Prostate gland (tissue), 2 donors: ENCODE data around the gene UBL7. TPM values are rescaled to one million over a fixed set of nuclear protein-coding genes. Genes with fewer than 3 reads are reported as not detected.
"Not testable (repeated sequence)": the region's sequence is repeated elsewhere in the genome, so short reads cannot be mapped to it uniquely, and the experiment has no call there.

Experiments used
- DNase-seq: peaks from one replicate; pipeline ENCODE4 v3.0.0-alpha.2; 2019; ENCODE audit warnings: low spot score
- H3K27ac ChIP-seq, 2 donors: fragments of 200-600 bp; sonication (generic); 2 replicates each; pipeline ENCODE4 v1.5.1; 2017 to 2019
- H3K27me3 ChIP-seq: fragments of 200-600 bp; sonication (generic); replicated peaks from 2 replicates; pipeline ENCODE4 v1.5.1; 2019; ENCODE audit not compliant: insufficient read depth
- H3K36me3 ChIP-seq, 2 donors: fragments of 200-600 bp; sonication (generic); 1 replicate in 1 of 2; 2 replicates in 1 of 2; pipeline versions ENCODE4 v1.5.1 to v1.8.1; 2017 to 2019
- H3K4me1 ChIP-seq: fragments of 200-600 bp; sonication (generic); replicated peaks from 2 replicates; pipeline ENCODE4 v1.5.1; 2019
- H3K4me3 ChIP-seq, 2 donors: fragments of 200-600 bp; sonication (generic); 2 replicates each; pipeline ENCODE4 v1.5.1; 2017 to 2019
- H3K9me3 ChIP-seq: fragments of 200-600 bp; sonication (generic); 2 replicates; pipeline ENCODE4 v1.5.1; 2017
- POLR2A ChIP-seq: fragments of 450-650 bp; IDR thresholded peaks from one replicate; pipeline ENCODE4 v1.6.1; 2016; ENCODE audit warnings: antibody characterized with exemption, mild to moderate bottlenecking
- POLR2AphosphoS5 ChIP-seq: sonication (generic); formaldehyde crosslinking; IDR thresholded peaks from one replicate; pipeline ENCODE4 v1.6.1; 2017; ENCODE audit warnings: antibody characterized with exemption
- WGBS: methylation state at CpG from one replicate; pipeline ENCODE4 v1.1.5; 2018; 5-methylcytosine and 5-hydroxymethylcytosine counted together
- intact Hi-C: fragments of 100-400 bp; cut with DNase I; formaldehyde crosslinking; loops from one replicate; pipeline ENCODE4 v1.14.2; 2022
- total RNA-seq, 2 donors: library from RNA; depleted of rRNA; stranded (reverse); fragments of >200 nt; gene quantifications; one replicate each; pipeline ENCODE4 v1.1.0, GENCODE V29; 2016
- TF ChIP-seq, protein P1 (sequence below), 4 experiments: fragments of 200-600 bp in 2 of 4; fragments of 450-650 bp in 2 of 4; sonication (generic) in 2 of 4; IDR thresholded peaks; 1 replicate in 3 of 4; 2 replicates in 1 of 4; pipeline ENCODE4 v1.5.1; 2016 to 2019; ENCODE audit warnings: antibody characterized with exemption in 4 of 4, mild to moderate bottlenecking in 2 of 4, moderate library complexity in 2 of 4

The UBL7 gene
- total RNA-seq, 2 donors from 2014 or later, result 83.1 to 85.2 TPM

DNA sequence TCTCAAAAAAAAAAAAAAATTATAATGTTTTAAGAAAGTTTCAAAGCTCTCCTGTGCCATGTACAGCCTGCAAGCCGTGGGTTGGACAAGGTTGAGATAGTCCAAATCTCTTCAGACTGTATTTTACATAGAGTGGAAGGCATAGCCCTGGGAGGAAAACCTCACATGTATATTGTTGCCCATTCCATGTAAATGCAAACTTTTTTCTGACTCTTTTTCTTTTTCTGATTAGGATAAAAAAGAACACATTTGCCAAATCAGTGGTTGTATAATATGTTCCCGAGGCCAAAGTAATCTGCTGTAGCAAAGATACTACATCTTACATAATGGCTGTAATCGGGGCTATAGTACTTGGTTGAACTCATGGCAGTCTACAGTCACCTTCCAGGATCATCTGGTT lies 35.7 kb upstream of the UBL7 start:
- H3K36me3 ChIP-seq, result no peaks in the 10 kb centered on the region
- H3K27me3 ChIP-seq, result no peaks in the 10 kb centered on the region
- H3K27ac ChIP-seq, result no peak overlapping the region
- no peak for DNase-seq
- intact Hi-C loops, result no loop called here
- H3K9me3 ChIP-seq, result no peaks in the 10 kb centered on the region
- no peak overlapping the region for H3K4me3 ChIP-seq
- WGBS, result 93% methylated on average over 3 of the region's 3 CpGs
- no peaks in the 10 kb centered on the region for H3K4me1 ChIP-seq
- TF ChIP-seq POLR2AphosphoS5 (no peak), POLR2A (no peak)
- TF ChIP-seq, protein P1, sequence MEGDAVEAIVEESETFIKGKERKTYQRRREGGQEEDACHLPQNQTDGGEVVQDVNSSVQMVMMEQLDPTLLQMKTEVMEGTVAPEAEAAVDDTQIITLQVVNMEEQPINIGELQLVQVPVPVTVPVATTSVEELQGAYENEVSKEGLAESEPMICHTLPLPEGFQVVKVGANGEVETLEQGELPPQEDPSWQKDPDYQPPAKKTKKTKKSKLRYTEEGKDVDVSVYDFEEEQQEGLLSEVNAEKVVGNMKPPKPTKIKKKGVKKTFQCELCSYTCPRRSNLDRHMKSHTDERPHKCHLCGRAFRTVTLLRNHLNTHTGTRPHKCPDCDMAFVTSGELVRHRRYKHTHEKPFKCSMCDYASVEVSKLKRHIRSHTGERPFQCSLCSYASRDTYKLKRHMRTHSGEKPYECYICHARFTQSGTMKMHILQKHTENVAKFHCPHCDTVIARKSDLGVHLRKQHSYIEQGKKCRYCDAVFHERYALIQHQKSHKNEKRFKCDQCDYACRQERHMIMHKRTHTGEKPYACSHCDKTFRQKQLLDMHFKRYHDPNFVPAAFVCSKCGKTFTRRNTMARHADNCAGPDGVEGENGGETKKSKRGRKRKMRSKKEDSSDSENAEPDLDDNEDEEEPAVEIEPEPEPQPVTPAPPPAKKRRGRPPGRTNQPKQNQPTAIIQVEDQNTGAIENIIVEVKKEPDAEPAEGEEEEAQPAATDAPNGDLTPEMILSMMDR (IDR thresholded peaks at IDR 0.05), result no peak

DNA sequence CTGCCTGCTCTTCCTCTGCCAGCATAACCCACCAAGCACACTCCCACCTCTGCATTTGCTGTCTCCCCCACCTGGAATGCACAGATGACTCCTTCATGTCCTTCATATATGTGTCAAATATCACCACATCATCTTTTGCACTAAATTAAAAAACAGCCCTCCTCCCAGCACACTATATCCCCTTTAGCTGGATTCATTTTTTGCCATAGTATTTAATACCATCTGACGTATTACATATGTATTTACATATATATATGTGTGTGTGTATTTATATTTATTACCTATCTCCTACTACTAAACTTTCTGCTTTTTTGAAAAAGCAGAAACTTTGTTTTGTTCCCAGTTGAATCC lies 29.4 kb upstream of the UBL7 start:
- intact Hi-C loops, result no loop called here
- no peaks in the 10 kb centered on the region for H3K9me3 ChIP-seq
- no peak overlapping the region for H3K4me3 ChIP-seq
- no peak for DNase-seq
- 93% methylated on average over 1 of the region's 1 CpG for WGBS
- H3K27ac ChIP-seq, result no peak overlapping the region
- TF ChIP-seq, protein P1 (IDR thresholded peaks at IDR 0.05), result no peak
- TF ChIP-seq POLR2AphosphoS5 (no peak), POLR2A (no peak)
- no peaks in the 10 kb centered on the region for H3K27me3 ChIP-seq
- no peaks in the 10 kb centered on the region for H3K36me3 ChIP-seq
- no peaks in the 10 kb centered on the region for H3K4me1 ChIP-seq

DNA sequence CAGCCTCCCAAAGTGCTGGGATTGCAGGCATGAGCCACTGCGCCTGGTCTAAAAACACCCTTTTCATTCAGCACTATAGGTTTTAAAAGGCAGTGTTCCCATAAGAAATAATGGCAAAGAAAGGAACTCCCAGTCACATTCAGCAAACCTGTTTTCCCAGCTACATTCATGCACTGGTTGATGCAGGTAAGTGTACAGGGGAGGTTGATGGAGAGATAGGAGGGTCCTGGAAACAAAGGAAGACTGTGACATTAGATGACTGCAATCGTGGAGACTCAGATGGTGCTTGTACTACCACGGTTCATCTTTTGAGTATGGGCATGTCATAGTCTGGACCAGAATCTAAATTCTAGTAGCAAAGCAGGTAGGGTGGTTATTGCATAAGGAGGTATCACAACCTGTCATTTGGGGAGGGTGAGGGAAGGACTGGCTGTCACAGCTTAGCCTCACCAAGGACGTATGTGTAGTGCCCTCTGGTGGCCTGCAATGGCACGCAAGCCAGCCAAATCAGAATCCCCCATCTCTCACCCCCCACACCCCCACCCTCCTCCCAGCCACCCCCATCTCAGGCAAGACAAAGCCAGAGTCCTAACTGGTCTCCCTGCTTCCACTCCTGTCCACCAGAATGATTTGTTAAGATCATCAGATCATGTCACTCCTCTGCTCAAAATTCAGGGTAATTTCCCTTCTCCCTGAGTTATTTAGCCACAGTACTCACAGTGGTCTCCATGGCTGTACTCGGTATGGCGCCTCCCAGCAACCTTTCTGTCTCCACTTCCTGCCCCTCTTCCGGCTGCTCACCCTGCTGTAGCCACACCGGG lies 28.8 kb upstream of the UBL7 start:
- intact Hi-C loops, result loop anchor here (5.0 kb wide), 1 partner anchor 117 kb away; no protein-coding TSS in a partner anchor
- peak; percentile 31 for DNase-seq
- Histone ChIP-seq H3K4me1 (no peaks in the 10 kb centered on the region), H3K27ac (no peak overlapping the region), H3K36me3 (no peaks in the 10 kb centered on the region), H3K27me3 (no peaks in the 10 kb centered on the region), H3K4me3 (no peak overlapping the region), H3K9me3 (no peaks in the 10 kb centered on the region)
- TF ChIP-seq, protein P1 (IDR thresholded peaks at IDR 0.05), result peak in 3 of 4 experiments; percentile 40 to 61 (median 43)
- TF ChIP-seq POLR2AphosphoS5 (no peak), POLR2A (no peak)
- WGBS, result 31% methylated on average over 9 of the region's 9 CpGs

DNA sequence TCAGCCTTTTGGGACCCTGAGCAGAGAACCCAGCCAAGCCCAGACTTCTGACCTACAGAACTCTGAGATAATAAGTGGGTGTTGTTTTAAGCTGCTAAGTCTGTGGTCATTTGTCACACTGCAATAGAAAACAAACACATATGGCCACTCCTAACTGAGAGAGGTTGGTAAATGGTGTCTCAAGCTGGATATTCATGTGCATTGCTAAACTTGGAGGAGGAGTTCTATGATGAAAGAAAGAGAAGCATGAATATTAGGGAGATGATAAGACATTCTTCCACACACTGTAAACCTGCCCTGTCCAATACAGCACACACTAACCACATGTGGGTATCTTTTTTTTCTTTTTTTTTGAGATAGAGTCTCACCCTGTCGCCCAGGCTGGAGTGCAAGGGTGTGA lies 27.8 kb upstream of the UBL7 start:
- Histone ChIP-seq H3K27me3 (no peaks in the 10 kb centered on the region), H3K4me3 (no peak overlapping the region), H3K4me1 (no peaks in the 10 kb centered on the region), H3K27ac (no peak overlapping the region), H3K9me3 (no peaks in the 10 kb centered on the region), H3K36me3 (no peaks in the 10 kb centered on the region)
- intact Hi-C loops, result loop anchor here (5.0 kb wide), 1 partner anchor 116 kb away; no protein-coding TSS in a partner anchor
- TF ChIP-seq POLR2A, result no peak
- no peak for TF ChIP-seq POLR2AphosphoS5
- TF ChIP-seq, protein P1 (IDR thresholded peaks at IDR 0.05), result no peak
- DNase-seq, result no peak
- WGBS, result 92% methylated on average over 1 of the region's 1 CpG

DNA sequence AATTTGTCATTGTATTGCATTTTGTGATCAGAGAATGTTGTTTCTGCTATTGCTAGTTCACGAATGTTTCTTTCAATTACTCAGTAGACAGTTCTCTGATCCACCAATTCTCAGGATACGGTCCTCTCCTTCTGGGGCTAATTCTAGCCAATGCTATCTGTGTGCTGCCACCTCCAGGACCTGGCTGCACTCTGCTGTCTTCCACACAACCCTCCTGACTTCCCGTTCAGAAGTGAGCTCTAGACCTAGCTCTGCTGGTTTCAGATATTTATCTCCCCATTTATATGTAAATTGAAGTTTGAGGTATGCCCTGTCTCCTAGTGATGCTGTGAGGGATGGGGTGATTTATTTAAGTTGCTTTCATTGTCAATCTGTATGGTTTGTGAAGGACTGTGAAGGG lies 21.7 kb upstream of the UBL7 start:
- DNase-seq, result no peak
- H3K4me3 ChIP-seq, result no peak overlapping the region
- intact Hi-C loops, result no loop called here
- WGBS, result 59% methylated on average over 3 of the region's 3 CpGs
- H3K4me1 ChIP-seq, result no peaks in the 10 kb centered on the region
- H3K27ac ChIP-seq, result no peak overlapping the region
- no peak for TF ChIP-seq POLR2A
- no peak for TF ChIP-seq POLR2AphosphoS5
- TF ChIP-seq, protein P1 (IDR thresholded peaks at IDR 0.05), result no peak
- H3K27me3 ChIP-seq, result no peaks in the 10 kb centered on the region
- H3K9me3 ChIP-seq, result no peaks in the 10 kb centered on the region
- H3K36me3 ChIP-seq, result no peaks in the 10 kb centered on the region

DNA sequence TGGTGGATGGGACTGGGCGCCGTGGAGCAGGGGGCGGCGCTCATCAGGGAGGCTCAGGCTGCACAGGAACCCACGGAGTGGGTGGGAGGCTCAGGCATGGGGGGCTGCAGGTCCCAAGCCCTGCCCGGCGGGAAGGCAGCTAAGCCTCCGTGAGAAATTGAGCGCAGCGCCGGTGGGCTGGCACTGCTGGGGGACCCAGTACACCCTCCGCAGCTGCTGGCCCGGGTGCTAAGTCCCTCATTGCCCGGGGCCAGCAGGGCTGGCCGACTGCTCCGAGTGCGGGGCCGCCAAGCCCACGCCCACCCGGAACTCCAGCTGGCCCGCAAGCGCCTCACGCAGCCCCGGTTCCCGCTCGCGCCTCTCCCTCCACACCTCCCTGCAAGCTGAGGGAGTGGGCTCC lies 19.4 kb upstream of the UBL7 start:
- H3K9me3 ChIP-seq, H3K36me3 ChIP-seq, intact Hi-C loops, DNase-seq, H3K27ac ChIP-seq, H3K4me3 ChIP-seq, H3K4me1 ChIP-seq, H3K27me3 ChIP-seq: not testable (repeated sequence)
- WGBS, result 97% methylated on average over 27 of the region's 27 CpGs

DNA sequence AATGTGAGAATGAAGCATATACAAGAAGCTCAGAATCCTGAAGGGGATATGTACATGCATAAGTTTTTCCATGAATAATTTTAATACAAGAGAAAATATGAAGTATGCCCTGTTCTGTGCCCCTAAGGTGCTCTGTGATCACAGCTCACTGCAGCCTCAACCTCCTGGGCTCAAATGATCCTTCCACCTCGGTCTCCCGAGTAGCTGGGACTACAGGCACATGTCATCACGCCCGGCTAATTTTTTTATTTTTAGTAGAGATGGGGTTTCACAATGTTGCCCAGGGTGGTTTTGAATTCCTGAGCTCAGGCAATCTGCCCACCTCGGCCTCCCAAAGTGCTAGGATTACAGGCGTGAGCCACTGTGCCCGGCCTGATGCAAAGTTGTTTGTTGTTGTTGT lies 10.7 kb upstream of the UBL7 start:
- H3K27me3 ChIP-seq, H3K27ac ChIP-seq, intact Hi-C loops, H3K4me3 ChIP-seq, H3K9me3 ChIP-seq, DNase-seq, H3K4me1 ChIP-seq, H3K36me3 ChIP-seq: not testable (repeated sequence)
- WGBS, result 92% methylated on average over 7 of the region's 7 CpGs
